Measurements from ENCODE around the gene DUSP18.
"Not testable (repeated sequence)": the region's sequence is repeated elsewhere in the genome, so short reads cannot be mapped to it uniquely, and the experiment has no call there.

DUSP18 gene

DNA sequence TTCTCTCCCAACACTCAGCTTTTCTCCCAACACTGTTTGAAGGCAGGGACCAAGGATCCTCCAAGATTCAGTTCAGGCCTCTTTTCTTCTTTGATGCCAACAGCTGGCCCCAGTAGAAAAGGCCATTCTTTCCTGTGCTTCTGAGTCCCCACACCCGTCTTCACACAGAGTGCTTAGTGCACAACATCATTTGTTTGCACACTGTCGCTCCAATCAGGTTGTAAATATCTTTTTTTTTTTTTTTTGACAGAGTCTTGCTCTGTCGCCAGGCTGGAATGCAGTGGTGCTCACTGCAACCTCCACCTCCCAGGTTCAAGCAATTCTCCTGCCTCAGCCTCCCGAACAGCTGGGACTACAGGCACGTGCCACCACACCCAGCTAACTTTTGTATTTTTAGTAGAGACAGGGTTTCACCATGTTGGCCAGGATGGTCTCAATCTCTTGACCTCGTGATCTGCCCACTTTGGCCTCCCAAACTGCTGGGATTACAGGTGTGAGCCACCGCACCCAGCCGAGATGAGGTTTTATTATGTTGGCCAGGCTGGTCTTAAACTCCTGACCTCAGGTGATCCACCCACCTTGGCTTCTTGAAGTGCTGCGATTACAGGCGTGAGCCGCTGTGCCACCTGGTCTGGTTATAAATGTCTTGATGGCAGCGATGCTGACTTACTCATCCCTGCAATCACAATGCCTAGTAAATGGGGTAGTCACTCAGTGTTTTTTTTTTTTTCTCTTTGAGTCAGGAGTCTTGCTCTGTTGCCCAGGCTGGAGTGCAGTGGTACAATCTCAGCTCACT is 12.4 kb upstream of the DUSP18 start:
- in situ Hi-C loops (cut with HindIII; ENCODE audit: low sequenced_read_pairs): not testable (repeated sequence)

DNA sequence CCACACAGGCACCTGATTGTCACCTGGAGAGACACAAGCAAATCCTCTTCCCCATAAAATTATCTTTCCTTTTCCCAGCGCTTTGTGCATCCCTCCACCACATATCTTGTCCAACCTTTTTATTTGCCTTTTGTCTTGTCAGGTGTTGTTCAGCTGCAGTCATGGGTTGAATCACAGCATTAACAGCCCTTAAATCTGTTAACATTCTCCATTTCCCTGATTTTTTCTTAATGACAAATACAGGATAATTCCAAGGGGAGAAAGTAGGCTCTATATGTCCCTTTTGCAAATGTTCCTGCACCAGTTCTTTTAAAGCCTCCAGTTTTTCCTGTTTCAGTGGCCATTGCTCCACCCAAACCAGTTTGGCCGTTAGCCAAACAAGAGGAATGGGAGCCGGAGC is 8.9 kb upstream of the DUSP18 start:
- in situ Hi-C loops (cut with HindIII; ENCODE audit: low sequenced_read_pairs): not testable (repeated sequence)

DNA sequence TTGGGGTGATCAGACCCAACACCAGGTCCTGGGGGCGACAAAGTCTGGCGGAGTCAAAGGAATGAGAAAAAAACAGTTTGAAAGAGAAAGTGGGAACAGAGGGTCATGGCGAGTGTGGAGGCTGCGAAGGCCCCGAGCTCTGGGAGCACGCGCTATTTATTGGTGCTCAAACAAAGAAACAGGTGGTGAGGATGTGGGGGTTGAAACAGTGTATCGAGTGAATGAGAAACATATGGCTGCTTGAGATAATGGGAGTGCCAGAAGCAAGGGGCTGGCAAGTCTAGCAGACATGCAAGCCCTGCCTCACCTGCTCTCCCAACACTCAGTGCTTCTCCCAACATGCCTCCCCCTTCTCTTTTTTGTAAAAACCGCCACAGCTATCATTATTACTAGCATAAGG is 7.8 kb upstream of the DUSP18 start:
- in situ Hi-C loops (cut with HindIII; ENCODE audit: low sequenced_read_pairs): no loop called here

DNA sequence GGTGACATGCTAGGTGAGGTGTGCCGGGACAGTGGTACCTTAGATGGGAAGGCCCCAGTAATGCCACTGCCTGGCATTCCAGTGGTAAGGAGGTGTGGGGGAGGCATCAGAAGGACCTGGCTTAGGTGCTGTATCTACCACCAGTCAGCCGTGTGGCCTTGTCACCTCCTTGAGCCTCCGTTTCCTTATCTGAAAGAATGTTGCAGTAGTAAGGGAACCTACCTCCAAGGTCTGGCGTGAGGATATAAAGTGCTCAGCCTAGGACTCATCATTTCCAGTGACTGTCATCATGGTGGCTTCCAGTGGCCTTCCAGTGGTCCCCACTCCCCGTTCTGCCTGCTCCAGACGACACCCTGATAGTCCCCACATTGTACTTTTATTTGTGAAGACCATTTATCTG is 6.8 kb upstream of the DUSP18 start:
- in situ Hi-C loops (cut with HindIII; ENCODE audit: low sequenced_read_pairs): no loop called here

DNA sequence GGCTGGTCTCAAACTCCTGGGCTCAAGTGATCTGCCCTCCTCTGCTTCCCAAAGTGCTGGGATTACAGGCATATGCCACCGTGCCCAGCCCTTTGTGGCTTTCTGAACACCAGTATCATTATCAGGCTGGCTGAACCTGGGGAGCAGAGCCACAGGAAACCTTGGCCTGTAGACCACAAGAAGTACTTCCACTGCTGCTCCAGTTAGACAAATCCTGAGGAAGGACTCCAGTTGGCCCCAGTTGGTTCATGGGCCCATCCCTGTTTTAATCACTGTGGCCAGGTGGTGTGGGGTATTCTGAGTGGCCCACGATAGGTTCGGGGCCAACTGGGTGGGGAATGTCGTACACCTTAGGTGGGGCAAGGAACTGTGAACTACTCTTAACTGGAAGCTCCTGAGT is 5.5 kb upstream of the DUSP18 start:
- in situ Hi-C loops (cut with HindIII; ENCODE audit: low sequenced_read_pairs): no loop called here

DNA sequence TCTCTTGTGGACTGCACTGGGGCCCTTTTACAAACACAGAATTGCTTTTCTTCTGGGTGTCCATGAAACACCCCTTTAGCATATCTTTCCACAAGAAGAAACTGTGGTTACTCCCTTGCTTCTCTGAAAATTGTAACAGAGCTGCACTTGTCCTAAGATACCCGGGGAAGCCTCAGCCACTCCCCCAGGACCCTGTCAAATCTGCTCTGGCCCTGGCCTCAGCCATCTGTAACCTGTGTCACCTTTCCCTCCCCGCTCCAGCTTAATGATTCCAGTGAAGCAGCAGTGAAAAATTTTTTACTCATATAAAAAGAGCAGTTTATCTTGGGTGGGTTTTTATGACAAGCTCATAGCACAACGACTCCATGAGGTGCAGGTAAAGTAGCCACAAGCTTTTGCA is 3.4 kb upstream of the DUSP18 start:
- in situ Hi-C loops (cut with HindIII; ENCODE audit: low sequenced_read_pairs): no loop called here

DNA sequence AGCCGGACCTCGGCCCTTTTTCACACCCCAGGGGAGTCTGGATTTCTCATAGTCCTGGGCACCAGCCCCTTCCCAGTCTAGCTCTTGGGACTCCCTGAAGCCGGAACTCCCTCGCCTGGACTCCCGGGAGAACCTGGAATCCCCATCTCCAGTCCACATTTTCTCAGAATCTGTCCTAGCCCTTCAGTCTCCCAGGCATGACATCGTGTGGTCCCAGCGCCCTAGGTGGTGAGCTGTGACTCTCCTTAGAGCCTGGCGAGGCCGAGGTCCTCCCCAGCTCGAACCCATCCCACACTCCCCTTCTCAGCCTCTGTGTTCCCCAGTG is 673 bp upstream of the DUSP18 start:
- in situ Hi-C loops (cut with HindIII; ENCODE audit: low sequenced_read_pairs): no loop called here

DNA sequence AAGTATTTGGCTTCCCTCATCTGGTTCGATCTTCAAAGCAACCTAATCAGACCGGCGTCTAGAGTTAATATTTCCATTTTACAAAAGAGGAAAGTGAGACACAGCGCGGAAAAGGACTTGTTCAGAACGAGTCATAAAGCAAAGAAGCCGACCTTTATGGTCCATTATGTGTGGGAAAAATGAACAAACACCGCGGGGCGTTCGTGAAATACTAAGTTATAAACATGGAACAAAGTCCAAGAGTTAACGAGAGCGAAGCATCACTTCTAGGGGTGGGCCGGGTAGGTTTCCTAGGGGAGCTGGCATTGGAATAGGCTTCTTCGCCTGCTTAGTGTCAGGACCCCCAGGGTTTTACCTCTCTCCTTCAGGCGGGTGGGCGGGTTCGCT is 575 bp downstream of the DUSP18 start:
- in situ Hi-C loops (cut with HindIII; ENCODE audit: low sequenced_read_pairs): no loop called here

DNA sequence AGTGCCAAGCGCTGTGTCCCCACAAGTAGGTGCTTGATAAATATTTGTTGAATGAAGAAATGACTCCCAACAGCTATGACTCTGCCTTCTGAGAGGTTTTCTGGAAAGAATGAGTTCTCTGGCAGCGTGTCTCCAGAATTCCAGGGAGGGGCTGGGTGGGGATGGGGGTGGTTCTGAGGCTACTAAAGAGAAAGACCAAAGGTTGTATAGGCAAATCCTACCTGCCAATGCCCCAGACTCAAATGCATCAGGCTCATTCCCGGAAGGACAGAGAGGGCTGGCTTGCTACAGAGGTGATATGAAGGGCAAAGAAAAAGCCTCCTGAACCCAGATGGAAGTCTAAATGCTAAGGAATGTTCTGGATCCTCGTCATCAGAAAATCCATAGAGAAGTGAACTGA is 1.9 kb downstream of the DUSP18 start:
- in situ Hi-C loops (cut with HindIII; ENCODE audit: low sequenced_read_pairs): no loop called here

DNA sequence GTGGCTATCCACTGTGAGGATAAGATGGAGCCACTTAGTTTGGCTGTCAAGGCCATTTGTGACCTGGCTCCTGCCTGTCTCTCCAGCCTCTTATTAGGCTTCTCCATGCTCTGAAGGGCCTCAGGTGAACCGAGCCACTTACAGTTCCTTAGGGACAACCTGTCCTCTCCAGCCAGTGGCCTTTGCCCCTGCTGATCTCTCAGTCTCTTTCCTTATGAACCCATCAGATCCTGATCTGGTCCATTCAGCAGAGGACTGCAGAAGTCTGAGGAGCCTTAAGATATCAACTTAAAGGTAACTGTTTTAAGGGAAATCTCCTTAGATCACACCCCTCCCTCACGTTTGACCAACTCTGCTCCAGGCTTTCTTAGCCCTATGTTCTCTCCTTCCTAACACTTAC is 2.4 kb downstream of the DUSP18 start:
- in situ Hi-C loops (cut with HindIII; ENCODE audit: low sequenced_read_pairs): no loop called here

DNA sequence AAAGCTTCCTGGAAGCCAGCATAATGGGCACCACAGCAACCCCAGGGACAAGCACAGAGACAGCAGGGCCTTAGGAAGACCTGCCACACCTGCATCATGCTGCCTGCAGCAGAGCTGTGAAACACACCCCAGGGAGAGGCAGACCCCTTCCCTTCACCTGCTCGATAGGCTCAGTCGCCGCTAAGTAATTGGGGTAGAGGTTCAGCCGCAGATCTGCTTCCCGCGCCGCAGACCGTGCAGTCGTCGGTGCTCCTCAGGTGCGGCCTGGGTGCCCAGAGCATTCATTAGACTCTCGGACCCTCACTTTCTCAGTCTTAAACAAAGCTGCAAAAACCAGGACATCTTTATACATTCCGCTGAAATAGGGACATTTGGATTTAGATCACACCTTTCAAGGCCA is 2.9 kb downstream of the DUSP18 start:
- in situ Hi-C loops (cut with HindIII; ENCODE audit: low sequenced_read_pairs): no loop called here

DNA sequence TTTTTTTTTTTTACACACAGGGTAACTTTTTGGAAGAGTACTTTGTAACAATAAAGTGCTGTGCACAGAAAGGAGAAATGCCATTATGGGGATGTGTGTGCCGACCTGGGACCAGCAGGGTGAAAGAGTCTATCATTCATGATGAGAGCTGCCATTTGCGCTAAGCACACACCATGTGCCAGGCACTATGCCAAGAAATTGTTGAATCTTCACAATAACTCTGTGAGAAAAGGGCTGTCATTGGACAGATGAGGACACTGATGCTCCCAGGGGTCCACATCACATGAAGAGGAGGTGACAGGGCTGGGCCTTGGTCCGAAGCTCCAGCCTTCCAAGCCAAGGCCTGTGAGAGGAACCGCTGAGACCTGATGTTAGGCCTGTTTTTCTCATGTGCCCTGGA is 5.6 kb downstream of the DUSP18 start:
- in situ Hi-C loops (cut with HindIII; ENCODE audit: low sequenced_read_pairs): no loop called here

DNA sequence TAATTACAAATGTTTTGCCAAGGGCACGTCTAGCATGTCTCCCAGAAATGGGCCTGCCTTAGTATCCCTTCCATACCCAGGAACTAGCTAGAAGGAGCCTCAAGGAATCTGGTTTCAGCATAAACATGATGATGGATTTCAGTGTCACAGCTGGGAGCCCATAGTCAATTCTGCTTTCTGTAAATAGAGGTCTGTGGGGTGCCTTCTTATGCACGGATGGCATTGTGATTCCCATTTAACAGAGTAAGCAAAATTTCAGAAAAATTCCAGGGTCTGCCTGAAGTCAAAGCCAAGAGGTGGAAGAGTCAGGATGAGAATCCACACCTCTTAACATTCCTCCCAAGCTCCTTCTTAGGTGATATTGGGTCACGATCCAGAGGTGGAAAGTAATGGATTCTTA is 12.1 kb downstream of the DUSP18 start:
- in situ Hi-C loops (cut with HindIII; ENCODE audit: low sequenced_read_pairs): no loop called here

DNA sequence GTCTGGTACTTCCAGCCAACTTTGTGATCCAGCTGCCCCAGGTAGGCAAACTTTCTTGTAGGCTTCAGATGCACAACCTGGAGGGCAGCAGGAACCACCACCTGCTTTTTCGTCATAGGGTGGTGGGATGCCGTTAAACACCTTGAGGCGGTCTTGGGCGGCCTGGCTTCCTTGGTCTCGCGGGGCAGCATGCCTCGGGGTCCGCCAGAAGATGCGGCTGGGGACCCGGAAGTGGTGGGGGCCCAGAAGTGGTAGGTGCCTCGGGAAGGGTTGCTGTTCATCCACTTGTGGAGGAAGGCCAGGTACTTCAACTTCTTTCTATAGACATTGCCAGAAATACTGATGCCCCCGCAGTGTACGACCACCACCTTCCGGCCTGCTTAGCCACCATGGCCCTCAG is 13.3 kb downstream of the DUSP18 start:
- in situ Hi-C loops (cut with HindIII; ENCODE audit: low sequenced_read_pairs): no loop called here

DNA sequence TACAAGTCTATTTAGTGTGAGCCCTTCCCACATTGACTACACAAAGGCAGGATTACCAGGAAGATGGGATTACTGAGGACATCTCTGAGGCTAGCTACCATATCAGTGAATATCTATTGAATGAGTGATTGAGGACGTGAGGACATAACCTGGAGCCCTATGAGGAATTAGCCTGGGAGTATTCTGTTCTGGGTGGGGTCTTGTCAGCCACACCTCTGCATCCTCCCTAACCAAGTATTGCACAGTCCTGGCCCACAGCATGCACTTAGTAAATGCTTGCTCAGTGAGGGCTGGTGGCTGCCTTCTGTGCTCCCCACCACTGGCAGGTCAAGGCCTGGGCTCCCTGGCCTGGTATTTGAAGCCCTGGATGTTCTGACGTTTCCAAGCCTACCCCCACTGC is 14.8 kb downstream of the DUSP18 start:
- in situ Hi-C loops (cut with HindIII; ENCODE audit: low sequenced_read_pairs): no loop called here

DNA sequence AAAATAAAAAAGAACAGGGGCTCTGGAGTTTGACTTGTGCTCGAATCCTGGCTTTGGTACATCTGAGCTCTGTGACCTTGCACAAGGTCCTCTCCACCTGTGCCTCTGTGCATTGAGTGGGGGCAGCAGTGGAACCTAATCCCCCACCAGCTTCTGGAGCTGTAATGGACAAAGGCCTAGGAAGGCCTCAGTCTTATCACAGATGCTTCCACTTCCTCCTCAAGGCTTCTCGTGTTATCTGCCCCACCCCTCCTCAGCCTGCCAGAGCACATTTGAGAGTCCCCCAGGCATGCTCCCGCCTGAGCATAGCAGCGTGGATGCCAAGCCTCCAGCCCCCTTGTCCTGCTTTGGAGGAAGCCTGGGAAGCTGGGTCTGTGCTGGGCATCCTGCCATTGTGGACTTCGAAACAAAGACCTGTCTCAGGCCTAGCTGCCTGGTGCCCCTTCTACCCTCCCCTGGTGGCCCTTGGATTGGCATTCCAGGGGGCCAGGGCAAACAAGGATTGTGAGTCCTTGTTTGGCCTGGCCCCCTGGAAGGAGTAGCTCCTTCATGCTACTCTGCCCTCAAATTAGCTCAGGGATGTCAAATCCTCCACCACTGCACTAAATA is 17.1 kb downstream of the DUSP18 start:
- in situ Hi-C loops (cut with HindIII; ENCODE audit: low sequenced_read_pairs): no loop called here

DNA sequence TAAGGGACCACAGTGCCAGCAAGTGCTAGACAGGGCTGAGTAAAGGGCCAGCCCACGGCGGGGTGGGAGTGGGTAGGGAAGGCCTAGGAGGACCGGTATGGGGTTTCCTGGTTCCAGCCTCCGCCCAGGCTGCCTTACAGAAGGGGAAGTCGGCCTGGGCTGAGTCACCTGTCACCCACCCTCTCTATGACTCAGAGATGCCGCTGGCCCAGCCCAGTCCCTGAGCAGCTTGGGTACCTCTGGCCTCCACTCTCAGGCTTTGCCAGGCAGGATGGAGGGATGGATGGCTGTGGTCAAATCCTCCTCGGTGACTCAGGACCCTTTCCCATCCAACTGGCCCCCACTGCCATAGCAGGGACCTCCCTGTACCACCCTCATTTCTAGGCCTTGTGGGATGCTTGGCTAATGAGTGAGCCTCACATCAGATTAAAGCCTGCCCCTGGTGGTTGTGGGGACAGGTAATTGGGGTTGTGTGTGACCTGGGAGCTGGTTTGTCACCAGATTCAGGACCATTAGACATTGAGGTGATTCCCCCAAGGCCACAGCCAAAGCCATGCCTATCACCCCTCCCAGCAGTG is 18.2 kb downstream of the DUSP18 start:
- in situ Hi-C loops (cut with HindIII; ENCODE audit: low sequenced_read_pairs): no loop called here

DNA sequence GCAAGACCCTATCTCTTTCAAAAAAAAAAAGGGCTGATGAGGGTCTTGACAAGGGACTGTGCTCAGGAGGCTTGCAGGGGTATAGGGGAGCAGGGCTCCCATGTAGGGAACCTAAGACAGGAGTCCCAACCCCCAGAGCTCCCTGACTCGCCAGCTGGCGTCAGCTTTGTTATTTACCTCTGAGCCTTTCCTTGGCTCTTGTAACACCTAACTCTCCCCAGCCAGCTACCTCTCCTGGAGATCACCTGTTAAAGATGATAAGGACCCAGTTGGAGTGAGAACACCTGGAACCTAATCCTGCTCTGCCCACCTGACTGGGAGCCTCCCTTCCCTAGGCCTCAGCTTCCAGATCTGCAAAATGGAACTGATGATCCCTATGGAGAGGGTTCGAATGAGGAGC is 18.9 kb downstream of the DUSP18 start:
- in situ Hi-C loops (cut with HindIII; ENCODE audit: low sequenced_read_pairs): no loop called here

DNA sequence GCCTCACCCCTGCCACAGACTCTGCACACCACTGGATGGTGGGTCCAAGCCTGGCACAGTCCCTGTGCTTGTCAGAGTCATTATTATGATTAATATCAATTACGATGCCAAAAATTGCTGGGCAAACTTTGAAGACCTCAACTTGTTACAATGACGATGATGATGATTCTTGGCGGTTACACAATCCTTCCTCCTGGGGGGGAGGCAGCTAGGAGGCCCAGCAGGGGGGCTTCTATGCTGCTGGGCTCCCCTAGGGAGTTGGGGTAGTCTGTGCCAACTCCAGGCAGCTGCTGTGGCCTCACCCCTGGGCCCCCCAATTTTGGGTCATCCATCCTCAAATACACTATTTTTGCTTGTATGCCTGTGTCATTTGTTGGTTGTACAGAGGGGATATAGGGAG is 20.1 kb downstream of the DUSP18 start:
- in situ Hi-C loops (cut with HindIII; ENCODE audit: low sequenced_read_pairs): no loop called here

DNA sequence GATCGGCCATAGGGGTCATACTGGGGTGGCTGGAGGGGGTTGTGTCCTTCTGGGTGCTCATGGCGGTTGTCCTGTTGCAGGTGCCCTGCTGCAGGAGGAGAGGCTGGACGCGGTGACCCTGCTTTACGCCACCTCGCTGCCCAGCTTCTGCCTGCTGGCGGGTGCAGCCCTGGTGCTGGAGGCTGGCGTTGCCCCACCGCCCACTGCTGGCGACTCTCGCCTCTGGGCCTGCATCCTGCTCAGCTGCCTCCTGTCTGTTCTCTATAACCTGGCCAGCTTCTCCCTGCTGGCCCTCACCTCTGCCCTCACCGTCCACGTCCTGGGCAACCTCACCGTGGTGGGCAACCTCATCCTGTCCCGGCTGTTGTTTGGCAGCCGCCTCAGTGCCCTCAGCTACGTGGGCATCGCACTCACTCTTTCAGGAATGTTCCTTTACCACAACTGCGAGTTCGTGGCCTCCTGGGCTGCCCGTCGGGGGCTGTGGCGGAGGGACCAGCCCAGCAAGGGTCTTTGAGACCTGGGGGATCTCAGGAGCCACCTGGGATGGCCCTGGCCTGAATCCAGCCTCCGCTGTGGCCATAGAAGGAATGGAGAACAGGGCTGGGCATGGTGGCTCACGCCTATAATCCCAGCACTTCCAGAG is 21.0 kb downstream of the DUSP18 start:
- in situ Hi-C loops (cut with HindIII; ENCODE audit: low sequenced_read_pairs): no loop called here

DNA sequence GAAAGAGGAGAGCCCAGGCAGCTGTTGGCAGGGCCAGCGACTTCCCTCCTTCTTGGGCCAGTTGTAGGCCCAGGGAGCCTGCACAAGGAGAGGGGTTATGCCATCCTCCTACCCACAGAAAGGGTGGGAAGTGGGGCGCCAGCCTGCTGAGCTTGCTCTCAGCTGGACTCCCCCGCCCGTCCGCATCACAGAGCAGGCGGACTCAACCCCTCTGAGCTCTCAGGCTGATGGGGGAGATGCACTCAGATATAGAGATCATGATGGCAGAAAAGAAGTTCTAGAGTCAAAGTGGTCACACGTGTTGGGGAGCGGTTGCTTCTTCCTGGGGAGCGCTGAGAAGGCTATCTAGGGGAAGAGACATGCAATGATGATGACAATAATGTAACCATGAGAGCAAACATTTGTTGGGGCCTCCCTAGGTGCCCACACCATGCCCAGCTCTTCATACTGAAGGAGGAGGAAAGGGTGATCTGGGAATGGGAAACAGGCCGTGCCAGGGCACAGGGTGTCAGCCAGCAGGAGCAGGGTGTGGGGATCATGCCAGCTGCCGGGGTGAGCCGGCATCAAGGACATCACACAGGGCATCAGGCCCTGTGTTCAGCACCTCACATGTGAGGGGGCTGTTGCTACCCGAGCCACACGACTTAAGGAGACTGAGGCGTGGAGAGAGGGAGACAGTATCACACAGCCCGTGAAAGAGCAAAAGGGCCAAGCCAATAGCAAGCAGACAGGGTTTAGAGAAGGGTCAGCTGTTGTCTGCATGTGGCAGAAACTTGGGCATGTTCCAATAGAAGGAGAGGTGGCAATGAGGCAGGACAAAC is 24.4 kb downstream of the DUSP18 start:
- in situ Hi-C loops (cut with HindIII; ENCODE audit: low sequenced_read_pairs): no loop called here

Measured in DLD1 (cell line).